ACC112 (cell line): ENCODE data around the gene CEBPA.

ENCODE experiments used
- H2AFZ ChIP-seq: fragments of 200-600 bp; sonication (generic); one replicate; pipeline ENCODE4 v1.6.0; 2017; ENCODE audit warnings: antibody characterized with exemption, low read length; ENCODE audit not compliant: unreplicated experiment
- H3K27ac ChIP-seq: fragments of 200-600 bp; sonication (generic); 2 replicates; pipeline ENCODE4 v1.5.1; 2014; ENCODE audit warnings: low read depth, mild to moderate bottlenecking, antibody characterized with exemption, low read length, moderate library complexity
- H3K27me3 ChIP-seq: fragments of 200-600 bp; sonication (generic); 2 replicates; pipeline ENCODE4 v1.6.1; 2014; ENCODE audit warnings: mild to moderate bottlenecking, antibody characterized with exemption, low read length, moderate library complexity, mixed read lengths; ENCODE audit not compliant: insufficient read depth
- H3K36me3 ChIP-seq: fragments of 200-600 bp; sonication (generic); 2 replicates; pipeline ENCODE4 v1.6.1; 2016; ENCODE audit warnings: mild to moderate bottlenecking, antibody characterized with exemption, low read length, moderate library complexity, mixed read lengths; ENCODE audit not compliant: insufficient read depth
- H3K4me1 ChIP-seq: fragments of 200-600 bp; sonication (generic); one replicate; pipeline ENCODE4 v1.6.1; 2016; ENCODE audit warnings: low read length, mixed read lengths; ENCODE audit not compliant: insufficient read depth, unreplicated experiment, control insufficient read depth
- H3K4me3 ChIP-seq: fragments of 200-600 bp; sonication (generic); 2 replicates; pipeline ENCODE4 v1.5.1; 2014; ENCODE audit warnings: mild to moderate bottlenecking, low read depth, low read length
- H3K79me2 ChIP-seq: fragments of 200-600 bp; sonication (generic); one replicate; pipeline ENCODE4 v1.6.0; 2016; ENCODE audit warnings: low read length; ENCODE audit not compliant: control insufficient read depth, unreplicated experiment, insufficient read depth

Gene CEBPA

GRCh38 chr19:33278403-33279269, 23.7 kb downstream of the CEBPA start:
- Histone ChIP-seq H3K4me1 (peaks cover 13% of the 10 kb centered on the region), H3K27ac (no peak overlapping the region), H3K4me3 (no peak overlapping the region), H3K36me3 (no peaks in the 10 kb centered on the region), H2AFZ (no peak overlapping the region), H3K79me2 (no peaks in the 10 kb centered on the region), H3K27me3 (no peaks in the 10 kb centered on the region)

GRCh38 chr19:33278023-33278402, 24.3 kb downstream of the CEBPA start:
- H3K27ac ChIP-seq, result no peak overlapping the region

GRCh38 chr19:33277434-33277833, 24.9 kb downstream of the CEBPA start:
- no peaks in the 10 kb centered on the region for H3K27me3 ChIP-seq
- no peak overlapping the region for H2AFZ ChIP-seq
- H3K36me3 ChIP-seq, result no peaks in the 10 kb centered on the region
- no peaks in the 10 kb centered on the region for H3K79me2 ChIP-seq
- peaks cover 14% of the 10 kb centered on the region for H3K4me1 ChIP-seq
- H3K4me3 ChIP-seq, result no peak overlapping the region
- H3K27ac ChIP-seq, result no peak overlapping the region

More at GRCh38 chr19:33278023-33278402, 24.3 kb downstream of the CEBPA start:
- peaks cover 14% of the 10 kb centered on the region for H3K4me1 ChIP-seq
- no peaks in the 10 kb centered on the region for H3K27me3 ChIP-seq
- H3K36me3 ChIP-seq, result no peaks in the 10 kb centered on the region
- H2AFZ ChIP-seq, result no peak overlapping the region
- no peaks in the 10 kb centered on the region for H3K79me2 ChIP-seq
- H3K4me3 ChIP-seq, result no peak overlapping the region

GRCh38 chr19:33275933-33276619, 26.3 kb downstream of the CEBPA start:
- no peaks in the 10 kb centered on the region for H3K27me3 ChIP-seq
- H3K36me3 ChIP-seq, result no peaks in the 10 kb centered on the region
- H3K4me3 ChIP-seq, result no peak overlapping the region
- no peak overlapping the region for H2AFZ ChIP-seq
- H3K27ac ChIP-seq, result no peak overlapping the region
- no peaks in the 10 kb centered on the region for H3K79me2 ChIP-seq
- H3K4me1 ChIP-seq, result peaks cover 14% of the 10 kb centered on the region

GRCh38 chr19:33275559-33275932, 26.8 kb downstream of the CEBPA start:
- H3K4me3 ChIP-seq, result no peak overlapping the region

GRCh38 chr19:33274663-33275558, 27.4 kb downstream of the CEBPA start:
- Histone ChIP-seq H3K79me2 (no peaks in the 10 kb centered on the region), H3K27ac (no peak overlapping the region), H3K36me3 (no peaks in the 10 kb centered on the region), H2AFZ (no peak overlapping the region), H3K27me3 (no peaks in the 10 kb centered on the region), H3K4me3 (no peak overlapping the region), H3K4me1 (peaks cover 14% of the 10 kb centered on the region)

More at GRCh38 chr19:33275559-33275932, 26.8 kb downstream of the CEBPA start:
- no peak overlapping the region for H2AFZ ChIP-seq
- H3K4me1 ChIP-seq, result peaks cover 14% of the 10 kb centered on the region
- no peaks in the 10 kb centered on the region for H3K36me3 ChIP-seq
- no peaks in the 10 kb centered on the region for H3K79me2 ChIP-seq
- no peak overlapping the region for H3K27ac ChIP-seq
- H3K27me3 ChIP-seq, result no peaks in the 10 kb centered on the region

- Histone ChIP-seq H3K79me2 (no peaks in the 10 kb centered on the region), H2AFZ (no peak overlapping the region), H3K27ac (no peak overlapping the region), H3K36me3 (no peaks in the 10 kb centered on the region), H3K4me1 (peaks cover 14% of the 10 kb centered on the region), H3K4me3 (no peak overlapping the region), H3K27me3 (no peaks in the 10 kb centered on the region)
Measured at GRCh38 chr19:33273881-33274662, 28.3 kb downstream of the CEBPA start.

- H3K36me3 ChIP-seq, result no peaks in the 10 kb centered on the region
- no peaks in the 10 kb centered on the region for H3K27me3 ChIP-seq
- no peaks in the 10 kb centered on the region for H3K79me2 ChIP-seq
- no peak overlapping the region for H3K4me3 ChIP-seq
- no peak overlapping the region for H3K27ac ChIP-seq
- peaks cover 14% of the 10 kb centered on the region for H3K4me1 ChIP-seq
- H2AFZ ChIP-seq, result no peak overlapping the region
Measured at GRCh38 chr19:33273065-33273736, 29.1 kb downstream of the CEBPA start.

- Histone ChIP-seq H3K27ac (no peak overlapping the region), H3K36me3 (no peaks in the 10 kb centered on the region), H3K4me3 (no peak overlapping the region), H3K27me3 (no peaks in the 10 kb centered on the region), H3K79me2 (no peaks in the 10 kb centered on the region), H2AFZ (no peak overlapping the region), H3K4me1 (peaks cover 14% of the 10 kb centered on the region)
Measured at GRCh38 chr19:33271246-33272021, 30.9 kb downstream of the CEBPA start.
